ENCODE results near the gene ZNF280A.
A peak's percentile ranks its signal among the peaks of the same experiment; 100 is the strongest.
"Not testable (repeated sequence)": the region's sequence is repeated elsewhere in the genome, so short reads cannot be mapped to it uniquely, and the experiment has no call there.

Gene ZNF280A

GRCh38 chr22:22512951-22513350, 7.1 kb downstream of the ZNF280A start:
- Histone ChIP-seq H3K27me3 (ENCODE audit: control insufficient read depth, insufficient read depth, low read length, poor library complexity, severe bottlenecking) (peaks cover 18% of the 10 kb centered on the region), H3K9me3 (ENCODE audit: control insufficient read depth, low read length) (no peaks in the 10 kb centered on the region), H3K36me3 (ENCODE audit: control insufficient read depth, insufficient read depth, low read length) (no peaks in the 10 kb centered on the region), H3K4me1 (ENCODE audit: control insufficient read depth, insufficient read depth, low read length) (no peaks in the 10 kb centered on the region), H3K27ac (ENCODE audit: insufficient read depth, low read depth, low read length, poor library complexity, severe bottlenecking) (no peak overlapping the region), H3K4me3 (ENCODE audit: insufficient read depth, low read depth, low read length) (no peak overlapping the region)
- WGBS, 2 experiments: 86 to 90% methylated on average over 5 of the region's 5 CpGs

GRCh38 chr22:22510833-22511232, 9.2 kb downstream of the ZNF280A start:
- not testable (repeated sequence) for H3K4me3 ChIP-seq (ENCODE audit: insufficient read depth, low read depth, low read length); H3K36me3 ChIP-seq (ENCODE audit: control insufficient read depth, insufficient read depth, low read length); H3K27ac ChIP-seq (ENCODE audit: insufficient read depth, low read depth, low read length, poor library complexity, severe bottlenecking); H3K9me3 ChIP-seq (ENCODE audit: control insufficient read depth, low read length); H3K4me1 ChIP-seq (ENCODE audit: control insufficient read depth, insufficient read depth, low read length)
- H3K27me3 ChIP-seq (ENCODE audit: control insufficient read depth, insufficient read depth, low read length, poor library complexity, severe bottlenecking): peaks cover 18% of the 10 kb centered on the region
- WGBS, 2 experiments: 90 to 96% methylated on average over 6 to 7 of the region's 7 CpGs

- Histone ChIP-seq H3K27me3 (ENCODE audit: control insufficient read depth, insufficient read depth, low read length, poor library complexity, severe bottlenecking) (peaks cover 18% of the 10 kb centered on the region), H3K36me3 (ENCODE audit: control insufficient read depth, insufficient read depth, low read length) (peaks cover 11% of the 10 kb centered on the region)
- not testable (repeated sequence) for H3K4me1 ChIP-seq (ENCODE audit: control insufficient read depth, insufficient read depth, low read length); H3K4me3 ChIP-seq (ENCODE audit: insufficient read depth, low read depth, low read length); H3K9me3 ChIP-seq (ENCODE audit: control insufficient read depth, low read length); H3K27ac ChIP-seq (ENCODE audit: insufficient read depth, low read depth, low read length, poor library complexity, severe bottlenecking)
- WGBS, 2 experiments: 94 to 95% methylated on average over 6 of the region's 6 CpGs
Observed at GRCh38 chr22:22509912-22510311, 10.2 kb downstream of the ZNF280A start.

GRCh38 chr22:22508274-22509176, 11.5 kb downstream of the ZNF280A start, which contains the start of gene ZNF280B:
Gene ZNF280B, minus strand, starts transcription at chr22:22508742. Its CDS starts 19,344 bp downstream, at chr22:22489398.
- no peaks in the 10 kb centered on the region for H3K9me3 ChIP-seq (ENCODE audit: control insufficient read depth, low read length)
- H3K4me3 ChIP-seq (ENCODE audit: insufficient read depth, low read depth, low read length): peak within 1 kb of the TSS; percentile 55
- WGBS, 2 experiments: 3% methylated on average over 72 of the region's 72 CpGs
- no peak within 1 kb of the TSS for H3K27ac ChIP-seq (ENCODE audit: insufficient read depth, low read depth, low read length, poor library complexity, severe bottlenecking)
- peaks cover 14% of the 10 kb centered on the region for H3K27me3 ChIP-seq (ENCODE audit: control insufficient read depth, insufficient read depth, low read length, poor library complexity, severe bottlenecking)
- no peaks in the 10 kb centered on the region for H3K4me1 ChIP-seq (ENCODE audit: control insufficient read depth, insufficient read depth, low read length)
- peaks cover 13% of the 10 kb centered on the region for H3K36me3 ChIP-seq (ENCODE audit: control insufficient read depth, insufficient read depth, low read length)

- no peak overlapping the region for H3K27ac ChIP-seq (ENCODE audit: insufficient read depth, low read depth, low read length, poor library complexity, severe bottlenecking)
Observed at GRCh38 chr22:22507743-22508273, 12.3 kb downstream of the ZNF280A start.

GRCh38 chr22:22506736-22507135, 13.3 kb downstream of the ZNF280A start:
- no peak overlapping the region for H3K4me3 ChIP-seq (ENCODE audit: insufficient read depth, low read depth, low read length)
- H3K4me1 ChIP-seq (ENCODE audit: control insufficient read depth, insufficient read depth, low read length): no peaks in the 10 kb centered on the region
- H3K27ac ChIP-seq (ENCODE audit: insufficient read depth, low read depth, low read length, poor library complexity, severe bottlenecking): no peak overlapping the region
- 95 to 100% methylated on average over 1 of the region's 1 CpG for WGBS, 2 experiments
- peaks cover 13% of the 10 kb centered on the region for H3K36me3 ChIP-seq (ENCODE audit: control insufficient read depth, insufficient read depth, low read length)
- H3K27me3 ChIP-seq (ENCODE audit: control insufficient read depth, insufficient read depth, low read length, poor library complexity, severe bottlenecking): no peaks in the 10 kb centered on the region
- no peaks in the 10 kb centered on the region for H3K9me3 ChIP-seq (ENCODE audit: control insufficient read depth, low read length)

More at GRCh38 chr22:22507743-22508273, 12.3 kb downstream of the ZNF280A start:
- H3K4me1 ChIP-seq (ENCODE audit: control insufficient read depth, insufficient read depth, low read length): no peaks in the 10 kb centered on the region
- peak overlapping the region; percentile 55 for H3K4me3 ChIP-seq (ENCODE audit: insufficient read depth, low read depth, low read length)
- H3K36me3 ChIP-seq (ENCODE audit: control insufficient read depth, insufficient read depth, low read length): peaks cover 13% of the 10 kb centered on the region
- peaks cover 8% of the 10 kb centered on the region for H3K27me3 ChIP-seq (ENCODE audit: control insufficient read depth, insufficient read depth, low read length, poor library complexity, severe bottlenecking)
- H3K9me3 ChIP-seq (ENCODE audit: control insufficient read depth, low read length): no peaks in the 10 kb centered on the region
- 28 to 30% methylated on average over 13 of the region's 13 CpGs for WGBS, 2 experiments

- Histone ChIP-seq H3K36me3 (ENCODE audit: control insufficient read depth, insufficient read depth, low read length) (no peaks in the 10 kb centered on the region), H3K4me3 (ENCODE audit: insufficient read depth, low read depth, low read length) (no peak overlapping the region), H3K9me3 (ENCODE audit: control insufficient read depth, low read length) (no peaks in the 10 kb centered on the region), H3K27me3 (ENCODE audit: control insufficient read depth, insufficient read depth, low read length, poor library complexity, severe bottlenecking) (no peaks in the 10 kb centered on the region), H3K27ac (ENCODE audit: insufficient read depth, low read depth, low read length, poor library complexity, severe bottlenecking) (no peak overlapping the region), H3K4me1 (ENCODE audit: control insufficient read depth, insufficient read depth, low read length) (no peaks in the 10 kb centered on the region)
- 77 to 89% methylated on average over 1 of the region's 2 CpGs for whole genome bisulfite sequencing, 2 experiments
Observed at GRCh38 chr22:22498267-22498666, 21.8 kb downstream of the ZNF280A start.

GRCh38 chr22:22491589-22491988, 28.5 kb downstream of the ZNF280A start:
- H3K4me1 ChIP-seq (ENCODE audit: control insufficient read depth, insufficient read depth, low read length); H3K27ac ChIP-seq (ENCODE audit: insufficient read depth, low read depth, low read length, poor library complexity, severe bottlenecking); H3K9me3 ChIP-seq (ENCODE audit: control insufficient read depth, low read length); H3K4me3 ChIP-seq (ENCODE audit: insufficient read depth, low read depth, low read length); H3K27me3 ChIP-seq (ENCODE audit: control insufficient read depth, insufficient read depth, low read length, poor library complexity, severe bottlenecking): not testable (repeated sequence)
- 95 to 97% methylated on average over 3 of the region's 3 CpGs for whole genome bisulfite sequencing, 2 experiments
- H3K36me3 ChIP-seq (ENCODE audit: control insufficient read depth, insufficient read depth, low read length): peaks cover 16% of the 10 kb centered on the region

GRCh38 chr22:22488736-22489135, 31.3 kb downstream of the ZNF280A start:
- Histone ChIP-seq H3K4me1 (ENCODE audit: control insufficient read depth, insufficient read depth, low read length) (no peaks in the 10 kb centered on the region), H3K36me3 (ENCODE audit: control insufficient read depth, insufficient read depth, low read length) (peaks cover 16% of the 10 kb centered on the region), H3K27ac (ENCODE audit: insufficient read depth, low read depth, low read length, poor library complexity, severe bottlenecking) (no peak overlapping the region), H3K9me3 (ENCODE audit: control insufficient read depth, low read length) (no peaks in the 10 kb centered on the region), H3K4me3 (ENCODE audit: insufficient read depth, low read depth, low read length) (no peak overlapping the region), H3K27me3 (ENCODE audit: control insufficient read depth, insufficient read depth, low read length, poor library complexity, severe bottlenecking) (no peaks in the 10 kb centered on the region)
- 92 to 97% methylated on average over 5 of the region's 5 CpGs for WGBS, 2 experiments

- no peaks in the 10 kb centered on the region for H3K27me3 ChIP-seq (ENCODE audit: control insufficient read depth, insufficient read depth, low read length, poor library complexity, severe bottlenecking)
- H3K9me3 ChIP-seq (ENCODE audit: control insufficient read depth, low read length): no peaks in the 10 kb centered on the region
- H3K4me3 ChIP-seq (ENCODE audit: insufficient read depth, low read depth, low read length): no peak overlapping the region
- peaks cover 16% of the 10 kb centered on the region for H3K36me3 ChIP-seq (ENCODE audit: control insufficient read depth, insufficient read depth, low read length)
- H3K4me1 ChIP-seq (ENCODE audit: control insufficient read depth, insufficient read depth, low read length): no peaks in the 10 kb centered on the region
- WGBS, 2 experiments: 93% methylated on average over 12 of the region's 12 CpGs
- H3K27ac ChIP-seq (ENCODE audit: insufficient read depth, low read depth, low read length, poor library complexity, severe bottlenecking): no peak overlapping the region
Observed at GRCh38 chr22:22487869-22488597, 32.0 kb downstream of the ZNF280A start.
